ENCODE results near the gene F2. TPM values are rescaled to one million over a fixed set of nuclear protein-coding genes. Genes with fewer than 3 reads are reported as not detected.

The F2 gene
- total and polyA plus RNA-seq, 7 donors: 0.04 to 0.56 (median 0.21) TPM; not detected in 3

- Histone ChIP-seq H3K27me3 (ENCODE audit: insufficient read depth in 3 of 3, low read length in 2 of 3) (no peaks in the 10 kb centered on the region), H3K9me3 (no peaks in the 10 kb centered on the region), H3K36me3 (ENCODE audit: insufficient read depth in 1 of 2, low read depth in 1 of 2) (peaks cover 16 to 100% of the 10 kb centered on the region in 2 donors), H3K4me1 (no peaks in the 10 kb centered on the region), H3K27ac (no peak overlapping the region), H3K4me3 (no peak overlapping the region)
- TF ChIP-seq, protein P1, sequence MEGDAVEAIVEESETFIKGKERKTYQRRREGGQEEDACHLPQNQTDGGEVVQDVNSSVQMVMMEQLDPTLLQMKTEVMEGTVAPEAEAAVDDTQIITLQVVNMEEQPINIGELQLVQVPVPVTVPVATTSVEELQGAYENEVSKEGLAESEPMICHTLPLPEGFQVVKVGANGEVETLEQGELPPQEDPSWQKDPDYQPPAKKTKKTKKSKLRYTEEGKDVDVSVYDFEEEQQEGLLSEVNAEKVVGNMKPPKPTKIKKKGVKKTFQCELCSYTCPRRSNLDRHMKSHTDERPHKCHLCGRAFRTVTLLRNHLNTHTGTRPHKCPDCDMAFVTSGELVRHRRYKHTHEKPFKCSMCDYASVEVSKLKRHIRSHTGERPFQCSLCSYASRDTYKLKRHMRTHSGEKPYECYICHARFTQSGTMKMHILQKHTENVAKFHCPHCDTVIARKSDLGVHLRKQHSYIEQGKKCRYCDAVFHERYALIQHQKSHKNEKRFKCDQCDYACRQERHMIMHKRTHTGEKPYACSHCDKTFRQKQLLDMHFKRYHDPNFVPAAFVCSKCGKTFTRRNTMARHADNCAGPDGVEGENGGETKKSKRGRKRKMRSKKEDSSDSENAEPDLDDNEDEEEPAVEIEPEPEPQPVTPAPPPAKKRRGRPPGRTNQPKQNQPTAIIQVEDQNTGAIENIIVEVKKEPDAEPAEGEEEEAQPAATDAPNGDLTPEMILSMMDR (IDR thresholded peaks at IDR 0.05): no peak
- 87 to 95% (median 92%) methylated on average over 3 of the region's 3 CpGs for WGBS, 3 donors
- intact Hi-C loops (cut with DNase I): no loop called here
- no peak for ATAC-seq
- DNase-seq: no peak
These were observed 27.0 kb downstream of the F2 start for GRCh38 chr11:46745995-46746394.

DNA sequence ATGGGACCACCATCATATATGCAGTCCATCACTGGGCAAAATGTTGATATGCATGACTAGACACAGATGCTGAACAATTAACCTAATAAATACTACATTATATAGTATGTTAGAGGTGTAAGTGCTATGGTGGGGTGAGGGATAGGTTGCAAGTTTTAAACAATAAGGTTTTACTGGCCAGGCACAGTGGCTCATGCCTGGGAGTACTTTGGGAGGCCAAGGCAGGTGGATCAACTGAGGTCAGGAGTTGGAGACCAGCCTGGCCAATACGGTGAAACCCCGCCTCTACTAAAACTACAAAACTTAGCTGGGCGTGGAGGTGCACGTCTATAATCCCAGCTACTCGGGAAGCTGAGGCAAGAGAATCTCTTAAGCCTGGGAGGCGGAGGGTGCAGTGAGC, 28.1 kb downstream of the F2 start:
- no peak for ATAC-seq
- H3K4me3 ChIP-seq: no peak overlapping the region
- H3K27me3 ChIP-seq (ENCODE audit: insufficient read depth in 3 of 3, low read length in 2 of 3): no peaks in the 10 kb centered on the region
- WGBS, 3 donors: 82 to 95% (median 90%) methylated on average over 6 of the region's 6 CpGs
- no peaks in the 10 kb centered on the region for H3K9me3 ChIP-seq
- peaks cover 16 to 99% of the 10 kb centered on the region in 2 donors for H3K36me3 ChIP-seq (ENCODE audit: insufficient read depth in 1 of 2, low read depth in 1 of 2)
- intact Hi-C loops (cut with DNase I): no loop called here
- no peak for DNase-seq
- H3K27ac ChIP-seq: no peak overlapping the region
- TF ChIP-seq, protein P1 (IDR thresholded peaks at IDR 0.05): no peak
- H3K4me1 ChIP-seq: no peaks in the 10 kb centered on the region

DNA sequence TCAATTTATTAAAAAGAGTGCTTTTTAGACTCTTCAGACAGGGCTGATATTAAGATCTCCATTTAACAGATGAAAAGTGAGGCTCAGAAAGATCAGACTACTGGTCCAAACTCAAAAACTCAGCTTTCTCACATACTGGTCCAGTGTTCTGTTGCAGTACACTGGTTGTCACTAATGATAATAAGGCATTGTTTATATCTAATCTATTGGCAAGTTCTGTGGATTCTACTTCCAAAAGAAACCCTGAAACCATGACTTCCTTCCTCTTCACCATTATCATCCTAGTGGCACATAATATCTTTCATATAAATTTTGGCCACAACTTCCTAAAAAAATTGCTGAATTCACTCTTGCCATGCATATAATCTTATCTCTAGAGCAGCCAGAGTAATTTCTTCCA, 36.9 kb downstream of the F2 start:
- Histone ChIP-seq H3K27ac (no peak overlapping the region), H3K36me3 (ENCODE audit: insufficient read depth in 1 of 2, low read depth in 1 of 2) (peaks cover 16 to 99% of the 10 kb centered on the region in 2 donors), H3K4me1 (no peaks in the 10 kb centered on the region), H3K9me3 (no peaks in the 10 kb centered on the region), H3K27me3 (ENCODE audit: insufficient read depth in 3 of 3, low read length in 2 of 3) (no peaks in the 10 kb centered on the region), H3K4me3 (no peak overlapping the region)
- TF ChIP-seq, protein P1 (IDR thresholded peaks at IDR 0.05): no peak
- DNase-seq (no peak), ATAC-seq (no peak)
- intact Hi-C loops (cut with DNase I): loop anchor here in 1 of 2 donors (5.0 kb wide), 2 partner anchors 41 to 84 kb away; no protein-coding TSS in a partner anchor

DNA sequence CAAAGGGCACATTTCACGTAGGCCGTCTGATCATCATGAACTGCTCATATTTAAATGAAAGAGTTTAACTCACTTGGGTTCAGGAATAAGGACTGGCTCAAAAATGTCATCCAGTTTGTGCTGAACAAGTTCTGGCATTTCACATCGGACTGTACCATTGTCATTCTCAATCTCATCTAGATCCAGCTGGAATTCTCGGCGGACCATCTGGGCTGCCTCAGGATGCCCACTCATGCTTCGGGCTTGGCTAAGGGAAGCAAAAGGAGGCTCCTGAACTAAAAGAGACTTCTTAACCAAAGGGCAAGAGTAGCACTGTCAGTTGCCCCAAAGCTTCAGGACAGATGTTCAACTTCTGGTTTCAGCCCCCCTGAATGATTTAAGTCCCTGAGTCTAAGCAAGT, 40.2 kb downstream of the F2 start:
- peaks cover 20 to 100% of the 10 kb centered on the region in 2 donors for H3K36me3 ChIP-seq (ENCODE audit: insufficient read depth in 1 of 2, low read depth in 1 of 2)
- TF ChIP-seq, protein P1 (IDR thresholded peaks at IDR 0.05): no peak
- H3K4me1 ChIP-seq: peaks cover 10% of the 10 kb centered on the region
- ATAC-seq: no peak
- H3K27me3 ChIP-seq (ENCODE audit: insufficient read depth in 3 of 3, low read length in 2 of 3): no peaks in the 10 kb centered on the region
- H3K9me3 ChIP-seq: no peaks in the 10 kb centered on the region
- DNase-seq: no peak
- whole genome bisulfite sequencing, 3 donors: 92 to 95% (median 93%) methylated on average over 6 of the region's 6 CpGs
- intact Hi-C loops (cut with DNase I): loop anchor here in 1 of 2 donors (5.0 kb wide), 2 partner anchors 38 to 87 kb away; no protein-coding TSS in a partner anchor
- H3K27ac ChIP-seq: no peak overlapping the region
- H3K4me3 ChIP-seq: no peak overlapping the region
